RWPE1 (cell line): ENCODE measurements around the gene ADAMTS7.
A peak's percentile ranks its signal among the peaks of the same experiment; 100 is the strongest.
"Not testable (repeated sequence)": the region's sequence is repeated elsewhere in the genome, so short reads cannot be mapped to it uniquely, and the experiment has no call there.

Experiments
- CTCF ChIA-PET: fragments of 350-600 bp; sonication (Branson Sonifier 250); formaldehyde crosslinking; extraction: SDS; loops from one replicate; lab custom pipeline; 2021; lab: Yijun Ruan, JAX
- POLR2A ChIA-PET: fragments of 400-600 bp; formaldehyde crosslinking; extraction: SDS; loops from one replicate; lab custom pipeline; 2020; ENCODE audit warnings: antibody characterized with exemption; ENCODE audit not compliant: low non-redundant PET; lab: Yijun Ruan, JAX
- DNase-seq: peaks from one replicate; pipeline ENCODE4 v3.0.0; 2012; ENCODE audit warnings: low spot score
- H3K27ac ChIP-seq: fragments of 450-650 bp; 2 replicates; pipeline ENCODE4 v1.5.1; 2017
- TF ChIP-seq, protein P1 (sequence below): fragments of 450-650 bp; conservative IDR thresholded peaks from 2 replicates; pipeline ENCODE4 v1.5.1; 2017; ENCODE audit warnings: low read depth, mild to moderate bottlenecking

The ADAMTS7 gene

GRCh38 chr15:78730955-78731354 is 80.3 kb downstream of the ADAMTS7 start:
- DNase-seq = no peak
- CTCF ChIA-PET = no interaction called here
- H3K27ac ChIP-seq = no peak overlapping the region
- POLR2A ChIA-PET = no interaction called here
- TF ChIP-seq, protein P1, sequence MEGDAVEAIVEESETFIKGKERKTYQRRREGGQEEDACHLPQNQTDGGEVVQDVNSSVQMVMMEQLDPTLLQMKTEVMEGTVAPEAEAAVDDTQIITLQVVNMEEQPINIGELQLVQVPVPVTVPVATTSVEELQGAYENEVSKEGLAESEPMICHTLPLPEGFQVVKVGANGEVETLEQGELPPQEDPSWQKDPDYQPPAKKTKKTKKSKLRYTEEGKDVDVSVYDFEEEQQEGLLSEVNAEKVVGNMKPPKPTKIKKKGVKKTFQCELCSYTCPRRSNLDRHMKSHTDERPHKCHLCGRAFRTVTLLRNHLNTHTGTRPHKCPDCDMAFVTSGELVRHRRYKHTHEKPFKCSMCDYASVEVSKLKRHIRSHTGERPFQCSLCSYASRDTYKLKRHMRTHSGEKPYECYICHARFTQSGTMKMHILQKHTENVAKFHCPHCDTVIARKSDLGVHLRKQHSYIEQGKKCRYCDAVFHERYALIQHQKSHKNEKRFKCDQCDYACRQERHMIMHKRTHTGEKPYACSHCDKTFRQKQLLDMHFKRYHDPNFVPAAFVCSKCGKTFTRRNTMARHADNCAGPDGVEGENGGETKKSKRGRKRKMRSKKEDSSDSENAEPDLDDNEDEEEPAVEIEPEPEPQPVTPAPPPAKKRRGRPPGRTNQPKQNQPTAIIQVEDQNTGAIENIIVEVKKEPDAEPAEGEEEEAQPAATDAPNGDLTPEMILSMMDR = no peak

GRCh38 chr15:78728427-78728826 is 82.8 kb downstream of the ADAMTS7 start:
- H3K27ac ChIP-seq, POLR2A ChIA-PET, CTCF ChIA-PET, DNase-seq: not testable (repeated sequence)

- POLR2A ChIA-PET = no interaction called here
- CTCF ChIA-PET = interaction anchor here (0.6 kb wide), 1 partner anchor 18 kb away, joined by 3 read pairs; no protein-coding TSS in a partner anchor
- DNase-seq = no peak
- TF ChIP-seq, protein P1 = no peak
- no peak overlapping the region for H3K27ac ChIP-seq
Measured at GRCh38 chr15:78727561-78727960, 83.7 kb downstream of the ADAMTS7 start.

- peak; percentile 63 for DNase-seq
- CTCF ChIA-PET = no interaction called here
- no peak overlapping the region for H3K27ac ChIP-seq
- POLR2A ChIA-PET = no interaction called here
- TF ChIP-seq, protein P1 = no peak
Measured at GRCh38 chr15:78726870-78727551, 84.3 kb downstream of the ADAMTS7 start.

DNA sequence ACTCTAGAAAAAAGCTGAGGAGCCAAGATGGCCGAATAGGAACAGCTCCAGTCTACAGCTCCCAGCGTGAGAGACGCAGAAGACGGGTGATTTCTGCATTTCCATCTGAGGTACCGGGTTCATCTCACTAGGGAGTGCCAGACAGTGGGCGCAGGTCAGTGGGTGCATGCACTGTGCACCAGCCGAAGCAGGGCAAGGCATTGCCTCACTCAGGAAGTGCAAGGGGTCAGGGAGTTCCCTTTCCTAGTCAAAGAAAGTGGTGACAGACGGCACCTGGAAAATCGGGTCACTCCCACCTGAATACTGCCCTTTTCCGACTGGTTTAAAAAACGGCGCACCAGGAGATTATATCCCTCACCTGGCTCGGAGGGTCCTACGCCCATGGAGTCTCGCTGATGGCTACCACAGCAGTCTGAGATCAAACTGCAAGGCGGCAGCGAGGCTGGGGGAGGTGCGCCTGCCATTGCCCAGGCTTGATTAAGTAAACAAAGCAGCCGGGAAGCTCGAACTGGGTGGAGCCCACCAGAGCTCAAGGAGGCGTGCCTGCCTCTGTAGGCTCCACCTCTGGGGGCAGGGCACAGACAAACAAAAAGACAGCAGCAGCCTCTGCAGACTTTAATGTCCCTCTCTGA is 91.3 kb downstream of the ADAMTS7 start:
- CTCF ChIA-PET, DNase-seq, POLR2A ChIA-PET: not testable (repeated sequence)
- H3K27ac ChIP-seq = peak overlapping the region; percentile 73

- no peak overlapping the region for H3K27ac ChIP-seq
- TF ChIP-seq, protein P1 = no peak
- DNase-seq = no peak
- ChIA-PET POLR2A (no interaction called here), CTCF (interaction anchor here (1.4 kb wide), 1 partner anchor 9 kb away, joined by 3 read pairs; no protein-coding TSS in a partner anchor)
Measured at GRCh38 chr15:78718837-78719236, 92.4 kb downstream of the ADAMTS7 start.

- ChIA-PET POLR2A (no interaction called here), CTCF (interaction anchor here (0.5 to 1.4 kb wide), 3 partner anchors 9 to 234 kb away, joined by 3 read pairs; no protein-coding TSS in a partner anchor)
- no peak overlapping the region for H3K27ac ChIP-seq
- DNase-seq = no peak
- TF ChIP-seq, protein P1 = no peak
Measured at GRCh38 chr15:78717956-78718656, 93.2 kb downstream of the ADAMTS7 start.
